Uterus (tissue), 2 donors: ENCODE results near the gene MINPP1.

Experiments
- POLR2A ChIP-seq, 2 donors: fragments of 450-650 bp; IDR thresholded peaks; one replicate each; pipeline ENCODE4 v1.6.1; 2016; ENCODE audit warnings: antibody characterized with exemption in 2 of 2, mild to moderate bottlenecking in 1 of 2, moderate library complexity in 1 of 2
- TF ChIP-seq, protein P1 (sequence below), 4 experiments: fragments of 200-600 bp in 2 of 4; fragments of 450-650 bp in 2 of 4; sonication (generic) in 2 of 4; IDR thresholded peaks; one replicate each; pipeline ENCODE4 v1.5.1; 2016 to 2019; ENCODE audit warnings: antibody characterized with exemption in 4 of 4, mild to moderate bottlenecking in 2 of 4, moderate library complexity in 1 of 4

GRCh38 chr10:87506956-87507355, 2.3 kb downstream of the MINPP1 start:
- no peak for TF ChIP-seq POLR2A (IDR thresholded peaks at IDR 0.05)
- TF ChIP-seq, protein P1, sequence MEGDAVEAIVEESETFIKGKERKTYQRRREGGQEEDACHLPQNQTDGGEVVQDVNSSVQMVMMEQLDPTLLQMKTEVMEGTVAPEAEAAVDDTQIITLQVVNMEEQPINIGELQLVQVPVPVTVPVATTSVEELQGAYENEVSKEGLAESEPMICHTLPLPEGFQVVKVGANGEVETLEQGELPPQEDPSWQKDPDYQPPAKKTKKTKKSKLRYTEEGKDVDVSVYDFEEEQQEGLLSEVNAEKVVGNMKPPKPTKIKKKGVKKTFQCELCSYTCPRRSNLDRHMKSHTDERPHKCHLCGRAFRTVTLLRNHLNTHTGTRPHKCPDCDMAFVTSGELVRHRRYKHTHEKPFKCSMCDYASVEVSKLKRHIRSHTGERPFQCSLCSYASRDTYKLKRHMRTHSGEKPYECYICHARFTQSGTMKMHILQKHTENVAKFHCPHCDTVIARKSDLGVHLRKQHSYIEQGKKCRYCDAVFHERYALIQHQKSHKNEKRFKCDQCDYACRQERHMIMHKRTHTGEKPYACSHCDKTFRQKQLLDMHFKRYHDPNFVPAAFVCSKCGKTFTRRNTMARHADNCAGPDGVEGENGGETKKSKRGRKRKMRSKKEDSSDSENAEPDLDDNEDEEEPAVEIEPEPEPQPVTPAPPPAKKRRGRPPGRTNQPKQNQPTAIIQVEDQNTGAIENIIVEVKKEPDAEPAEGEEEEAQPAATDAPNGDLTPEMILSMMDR (IDR thresholded peaks at IDR 0.05) = no peak
